Measurements from ENCODE around the gene ZC3H18.
"Not testable (repeated sequence)": the region's sequence is repeated elsewhere in the genome, so short reads cannot be mapped to it uniquely, and the experiment has no call there.

Gene ZC3H18

DNA sequence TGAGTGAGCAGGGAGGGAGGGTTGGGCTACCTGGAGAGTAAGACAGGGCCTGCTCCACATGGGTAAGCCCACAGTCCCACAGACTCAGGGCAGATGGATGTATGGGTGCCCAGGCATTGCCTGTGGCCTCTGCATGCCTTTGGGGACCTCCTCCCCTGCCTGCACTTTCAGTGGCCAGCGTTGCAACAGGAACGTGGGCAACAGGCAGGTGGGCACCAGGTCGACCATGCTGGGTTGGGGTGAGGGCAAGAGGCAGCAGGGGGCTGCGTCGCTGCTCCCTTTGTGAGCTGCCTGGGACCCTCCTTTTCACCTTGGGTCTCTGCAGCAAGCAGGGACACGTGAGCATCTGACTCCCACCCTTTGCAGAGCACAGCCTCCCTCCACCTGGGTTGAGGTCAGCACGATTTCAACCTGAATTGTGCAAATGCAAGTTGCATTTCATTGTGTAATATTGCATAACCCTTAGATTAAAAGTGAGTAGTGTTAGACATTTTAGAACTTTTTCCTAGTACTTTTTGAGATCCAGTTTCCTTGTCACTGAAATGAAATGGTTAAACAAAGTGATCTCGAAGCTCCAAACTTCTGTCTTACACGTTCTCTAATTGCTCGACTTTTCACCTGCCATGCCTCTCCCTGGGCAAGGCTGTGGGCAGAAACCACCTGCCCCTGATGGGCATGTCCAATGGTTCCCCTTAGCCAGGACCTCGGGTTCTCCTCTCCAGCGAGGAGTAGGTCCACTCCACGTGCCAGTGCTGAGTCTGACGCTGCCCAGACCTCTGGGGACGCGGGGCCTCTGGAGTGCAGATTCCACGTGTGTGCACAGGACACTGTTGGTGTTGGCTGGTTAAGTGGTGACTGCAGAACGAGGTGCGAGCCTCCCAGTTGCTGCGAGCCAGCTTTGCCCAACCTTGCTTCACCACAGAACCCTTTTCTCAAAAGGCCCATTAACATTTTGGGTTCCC is 35.3 kb downstream of the ZC3H18 start:
- H3K4me3 ChIP-seq (ENCODE audit: low read depth, low read length): no peak overlapping the region
- no peak for TF ChIP-seq CTCF (IDR thresholded peaks at IDR 0.05; ENCODE audit: borderline replicate concordance, insufficient read depth, low read depth, low read length)

- H3K4me3 ChIP-seq (ENCODE audit: low read depth, low read length): no peak overlapping the region
- TF ChIP-seq CTCF (IDR thresholded peaks at IDR 0.05; ENCODE audit: borderline replicate concordance, insufficient read depth, low read depth, low read length): no peak
Measured at GRCh38 chr16:88606148-88606757, 36.0 kb downstream of the ZC3H18 start.

- H3K4me3 ChIP-seq (ENCODE audit: low read depth, low read length): no peak overlapping the region
- no peak for TF ChIP-seq CTCF (IDR thresholded peaks at IDR 0.05; ENCODE audit: borderline replicate concordance, insufficient read depth, low read depth, low read length)
Measured at GRCh38 chr16:88608076-88608475, 37.9 kb downstream of the ZC3H18 start.

DNA sequence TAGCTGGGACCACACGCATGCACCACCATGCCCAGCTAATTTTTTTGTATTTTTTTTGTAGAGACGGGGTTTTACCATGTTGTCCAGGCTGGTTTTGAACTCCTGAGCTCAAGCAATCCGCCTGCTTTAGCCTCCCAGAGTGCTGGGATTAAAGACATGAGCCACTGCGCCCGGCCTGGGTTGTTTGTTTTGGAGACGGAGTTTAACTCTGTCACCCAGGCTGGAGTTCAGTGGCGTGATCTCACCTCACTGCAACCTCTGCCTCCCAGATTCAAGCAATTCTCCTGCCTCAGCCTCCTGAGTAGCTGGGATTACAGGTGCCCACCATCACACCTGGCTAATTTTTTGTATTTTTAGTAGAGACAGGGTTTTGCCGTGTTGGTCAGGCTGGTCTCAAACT is 39.2 kb downstream of the ZC3H18 start:
- not testable (repeated sequence) for H3K4me3 ChIP-seq (ENCODE audit: low read depth, low read length)

GRCh38 chr16:88610080-88610479 is 39.9 kb downstream of the ZC3H18 start:
- no peak overlapping the region for H3K4me3 ChIP-seq (ENCODE audit: low read depth, low read length)
- TF ChIP-seq CTCF (IDR thresholded peaks at IDR 0.05; ENCODE audit: borderline replicate concordance, insufficient read depth, low read depth, low read length): 0 out of 2 replicates have a peak, but pooled peaks have one; percentile 8

DNA sequence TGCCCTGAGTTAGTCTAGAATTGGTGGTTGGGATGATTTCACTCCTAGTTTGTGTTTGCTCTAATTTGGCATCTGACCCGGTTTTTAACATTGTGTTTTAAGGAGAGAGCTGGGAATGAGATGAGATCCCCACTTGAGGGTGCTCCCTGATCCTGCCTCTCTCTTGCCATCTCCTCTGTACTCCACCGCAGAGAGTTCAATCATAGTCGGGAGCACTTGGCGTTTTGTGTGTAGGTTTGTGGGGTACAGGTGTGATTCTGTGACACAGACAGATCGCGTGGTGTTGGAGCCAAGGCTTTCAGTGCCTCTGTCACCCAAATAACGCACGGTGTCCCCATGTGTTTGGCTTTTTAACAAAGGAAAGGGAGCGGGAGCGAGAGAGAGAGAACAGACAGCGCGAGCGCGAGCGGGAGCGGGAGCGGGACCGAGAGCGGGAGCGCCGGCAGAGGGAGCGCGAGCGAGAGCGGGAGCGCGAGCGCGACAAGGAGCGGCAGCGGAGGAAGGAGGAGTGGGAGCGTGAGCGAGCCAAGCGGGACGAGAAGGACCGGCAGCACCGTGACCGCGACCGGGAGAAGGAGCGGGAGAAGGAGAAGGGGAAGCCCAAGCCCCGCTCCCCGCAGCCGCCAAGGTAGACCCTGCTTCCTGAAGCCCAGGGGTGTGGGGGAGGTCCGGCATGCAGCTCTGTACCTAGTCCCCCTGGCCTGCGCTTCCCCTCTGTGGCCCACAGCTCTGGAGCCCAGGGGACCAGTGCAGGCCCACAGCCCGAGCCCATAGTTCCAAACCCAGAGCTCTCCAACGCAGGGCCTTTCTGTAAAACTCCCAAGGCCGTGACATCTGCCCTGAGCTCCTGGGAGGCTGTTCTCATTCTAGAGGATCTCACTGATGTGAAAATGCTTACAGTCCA is 41.0 kb downstream of the ZC3H18 start:
- no peak overlapping the region for H3K4me3 ChIP-seq (ENCODE audit: low read depth, low read length)
- TF ChIP-seq CTCF (IDR thresholded peaks at IDR 0.05; ENCODE audit: borderline replicate concordance, insufficient read depth, low read depth, low read length): no peak

GRCh38 chr16:88613293-88613692 is 43.1 kb downstream of the ZC3H18 start:
- no peak for TF ChIP-seq CTCF (IDR thresholded peaks at IDR 0.05; ENCODE audit: borderline replicate concordance, insufficient read depth, low read depth, low read length)
- H3K4me3 ChIP-seq (ENCODE audit: low read depth, low read length): no peak overlapping the region
